CD14-positive monocyte (primary cell): ENCODE data around the gene DLGAP5. TPM values are rescaled to one million over a fixed set of nuclear protein-coding genes. Genes with fewer than 3 reads are reported as not detected.

ENCODE experiments used
- DNase-seq, 3 donors: peaks; one replicate each; pipeline ENCODE4 v3.0.0-alpha.2; 2011 to 2022
- H2AFZ ChIP-seq: 2 replicates; pipeline ENCODE4 v1.6.0; 2012; ENCODE audit warnings: mild to moderate bottlenecking, low read depth, low read length, inconsistent platforms; ENCODE audit not compliant: insufficient read depth, poor library complexity, severe bottlenecking
- H3K27ac ChIP-seq, 2 donors: 1 replicate in 1 of 2; 2 replicates in 1 of 2; pipeline ENCODE4 v1.5.1; 2012 to 2013; ENCODE audit warnings: low read length in 2 of 2, control low read depth in 1 of 2, inconsistent platforms in 1 of 2, low read depth in 1 of 2, mild to moderate bottlenecking in 1 of 2
- H3K27me3 ChIP-seq, 2 donors: one replicate each; pipeline versions ENCODE4 v1.6.0 to v1.6.1; 2011 to 2013; ENCODE audit warnings: low read length in 2 of 2; ENCODE audit not compliant: control insufficient read depth in 2 of 2, insufficient read depth in 2 of 2
- H3K36me3 ChIP-seq, 2 donors: replicated peaks in 1 of 2; 1 replicate in 1 of 2; 2 replicates in 1 of 2; pipeline versions ENCODE4 v1.5.1 to v1.6.1; 2012 to 2013; ENCODE audit warnings: low read length in 2 of 2, control low read depth in 1 of 2, inconsistent platforms in 1 of 2, mild to moderate bottlenecking in 1 of 2; ENCODE audit not compliant: insufficient read depth in 2 of 2, control insufficient read depth in 1 of 2
- H3K4me1 ChIP-seq, 2 donors: 1 replicate in 1 of 2; 2 replicates in 1 of 2; pipeline versions ENCODE4 v1.5.1 to v1.6.1; 2012 to 2013; ENCODE audit warnings: low read length in 2 of 2, control low read depth in 1 of 2, inconsistent platforms in 1 of 2, mild to moderate bottlenecking in 1 of 2, moderate library complexity in 1 of 2; ENCODE audit not compliant: insufficient read depth in 2 of 2, control insufficient read depth in 1 of 2
- H3K4me2 ChIP-seq: replicated peaks from 2 replicates; pipeline ENCODE3; 2012; ENCODE audit warnings: low read length, moderate library complexity, mild to moderate bottlenecking; ENCODE audit not compliant: poor library complexity, severe bottlenecking; ENCODE audit errors: extremely low read depth
- H3K4me3 ChIP-seq, 3 experiments: fragments of 200-600 bp in 1 of 3; sonication (generic) in 1 of 3; replicated peaks in 1 of 3; 1 replicate in 2 of 3; 2 replicates in 1 of 3; pipeline ENCODE4 v1.5.1; 2011 to 2013; ENCODE audit warnings: low read length in 3 of 3, mild to moderate bottlenecking in 3 of 3, control low read depth in 2 of 3, low read depth in 2 of 3, inconsistent platforms in 1 of 3, moderate library complexity in 1 of 3
- H3K79me2 ChIP-seq: 2 replicates; pipeline ENCODE4 v1.6.0; 2012; ENCODE audit warnings: mild to moderate bottlenecking, control low read depth, inconsistent platforms, low read length, moderate library complexity; ENCODE audit not compliant: insufficient read depth
- H3K9ac ChIP-seq: 2 replicates; pipeline ENCODE4 v1.6.0; 2017; ENCODE audit warnings: low read length, mild to moderate bottlenecking; ENCODE audit not compliant: insufficient read depth, poor library complexity, severe bottlenecking
- H3K9me3 ChIP-seq, 2 donors: replicated peaks in 1 of 2; 1 replicate in 1 of 2; 2 replicates in 1 of 2; pipeline versions ENCODE4 v1.5.1 to v1.6.1; 2012 to 2013; ENCODE audit warnings: low read length in 2 of 2, control low read depth in 1 of 2; ENCODE audit not compliant: control insufficient read depth in 1 of 2, insufficient read depth in 1 of 2
- H4K20me1 ChIP-seq: 2 replicates; pipeline ENCODE4 v1.6.0; 2012; ENCODE audit warnings: mild to moderate bottlenecking, low read length, control low read depth, moderate library complexity; ENCODE audit not compliant: insufficient read depth
- H3K27ac Mint-ChIP-seq, 7 donors: one replicate each; pipeline ENCODE4 v1.8.0; 2020; ENCODE audit warnings: mild to moderate bottlenecking in 7 of 7, mixed read lengths in 7 of 7, moderate library complexity in 6 of 7, inconsistent platforms in 2 of 7
- H3K27me3 Mint-ChIP-seq, 3 donors: one replicate each; pipeline ENCODE4 v1.8.0; 2021 to 2022; ENCODE audit warnings: low read depth in 3 of 3, mild to moderate bottlenecking in 3 of 3, mixed read lengths in 3 of 3, moderate library complexity in 3 of 3, inconsistent platforms in 1 of 3
- H3K36me3 Mint-ChIP-seq, 2 donors: one replicate each; pipeline ENCODE4 v1.8.0; 2020; ENCODE audit warnings: mixed read lengths in 2 of 2, inconsistent platforms in 1 of 2, mild to moderate bottlenecking in 1 of 2
- H3K4me1 Mint-ChIP-seq: one replicate; pipeline ENCODE4 v1.8.0; 2020; ENCODE audit warnings: mild to moderate bottlenecking, mixed read lengths
- H3K4me3 Mint-ChIP-seq, 2 donors: one replicate each; pipeline ENCODE4 v1.8.0; 2020; ENCODE audit warnings: mild to moderate bottlenecking in 2 of 2, mixed read lengths in 2 of 2, moderate library complexity in 1 of 2
- H3K9me3 Mint-ChIP-seq, 7 donors: one replicate each; pipeline ENCODE4 v1.8.0; 2020 to 2022; ENCODE audit warnings: mixed read lengths in 7 of 7, mild to moderate bottlenecking in 6 of 7, moderate library complexity in 6 of 7, inconsistent platforms in 2 of 7
- CTCF ChIP-seq: fragments of 200-600 bp; IDR thresholded peaks from one replicate; pipeline ENCODE4 v1.8.0; 2022; ENCODE audit warnings: antibody characterized with exemption, mild to moderate bottlenecking
- WGBS: methylation state at CpG from one replicate; pipeline ENCODE4 v1.1.5; 2013; ENCODE audit warnings: missing lambda C conversion rate; ENCODE audit not compliant: insufficient coverage; 5-methylcytosine and 5-hydroxymethylcytosine counted together
- intact Hi-C, 2 donors: fragments of 100-400 bp; cut with micrococcal nuclease; formaldehyde crosslinking; loops; one replicate each; pipeline versions ENCODE4 v1.15.0 to v1.15.1; 2023
- polyA plus RNA-seq, 3 donors: library from polyadenylated mRNA; depleted of rRNA in 1 of 3; unstranded in 2 of 3; stranded (reverse) in 1 of 3; fragments of 300-500 nt in 2 of 3; fragments of >200 nt in 1 of 3; fragmentation: Illumina TruSeq in 2 of 3; gene quantifications; 1 replicate in 2 of 3; 2 replicates in 1 of 3; pipeline ENCODE4 v1.2.3, GENCODE V29; 2012 to 2021

Gene DLGAP5
- polyA plus RNA-seq, 3 donors: 0.23 TPM; not detected in 2

GRCh38 chr14:55118761-55119160, 72.6 kb downstream of the DLGAP5 start:
- no peaks in the 10 kb centered on the region for H3K27me3 ChIP-seq
- WGBS: no CpG with 5 or more reads among the region's 3 CpGs
- peak overlapping the region; percentile 68 for H3K9ac ChIP-seq
- peak overlapping the region; percentile 94 to 98 for H3K27ac ChIP-seq
- peaks cover 79% of the 10 kb centered on the region for H3K4me1 Mint-ChIP-seq
- intact Hi-C loops: loop anchor here in 1 of 2 donors (1.0 kb wide), 1 partner anchor 10 kb away; no protein-coding TSS in a partner anchor
- peaks cover 0 to 6% (median 2%) of the 10 kb centered on the region in 3 donors for H3K27me3 Mint-ChIP-seq
- H3K9me3 Mint-ChIP-seq: peaks cover 0 to 6% (median 2%) of the 10 kb centered on the region in 7 donors
- H3K4me3 Mint-ChIP-seq: no peak overlapping the region
- no peaks in the 10 kb centered on the region for H4K20me1 ChIP-seq
- H2AFZ ChIP-seq: peak overlapping the region; percentile 50
- H3K79me2 ChIP-seq: no peaks in the 10 kb centered on the region
- H3K4me2 ChIP-seq: peak overlapping the region; percentile 40
- peaks cover 0 to 8% of the 10 kb centered on the region in 2 donors for H3K36me3 Mint-ChIP-seq
- no peak for DNase-seq
- no peaks in the 10 kb centered on the region for H3K9me3 ChIP-seq
- no peak for TF ChIP-seq CTCF
- peak overlapping the region in 1 of 3 experiments; percentile 31 for H3K4me3 ChIP-seq
- H3K27ac Mint-ChIP-seq: peak overlapping the region; percentile 95 to 99 (median 97)
- peaks cover 83 to 85% of the 10 kb centered on the region in 2 donors for H3K4me1 ChIP-seq
- no peaks in the 10 kb centered on the region for H3K36me3 ChIP-seq

DNA sequence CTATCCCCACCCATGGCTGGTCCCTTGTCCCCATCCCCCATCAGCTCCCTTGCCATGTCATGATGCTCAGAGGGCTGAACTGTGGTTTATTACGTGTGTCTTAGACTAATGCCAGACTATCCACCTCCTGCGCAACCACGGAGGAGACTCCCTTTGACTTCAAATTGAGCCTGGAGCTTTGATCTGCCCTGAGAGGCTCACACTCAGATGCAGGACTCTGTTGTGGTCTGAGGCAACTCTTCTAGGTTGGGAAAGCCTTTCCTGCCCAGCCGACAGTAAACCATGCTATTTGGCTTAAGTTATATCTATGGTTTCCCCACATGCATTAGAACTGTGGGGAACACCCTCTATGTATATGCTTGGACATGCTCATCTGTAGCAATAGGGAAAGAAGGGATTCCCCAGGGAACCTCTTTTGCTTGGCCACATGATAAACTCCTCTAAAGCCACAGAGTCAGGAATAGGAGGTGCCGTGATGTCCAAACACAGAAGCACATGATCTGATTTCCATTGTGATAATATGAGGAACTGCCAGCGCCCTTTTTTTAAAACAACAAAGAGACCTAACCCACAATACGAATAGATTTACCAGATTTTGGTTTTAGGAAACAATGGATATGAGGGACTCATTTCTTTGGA, 73.5 kb downstream of the DLGAP5 start:
- WGBS: 0% methylated on average over 1 of the region's 7 CpGs
- intact Hi-C loops: loop anchor here in 1 of 2 donors (1.0 kb wide), 1 partner anchor 10 kb away; no protein-coding TSS in a partner anchor
- H3K4me2 ChIP-seq: peak overlapping the region; percentile 40
- Mint-ChIP-seq H3K4me1 (peaks cover 71% of the 10 kb centered on the region), H3K9me3 (peaks cover 0 to 6% (median 2%) of the 10 kb centered on the region in 7 donors), H3K36me3 (peaks cover 0 to 8% of the 10 kb centered on the region in 2 donors), H3K27me3 (peaks cover 0 to 9% (median 0%) of the 10 kb centered on the region in 3 donors), H3K4me3 (peak overlapping the region in 1 of 2 donors; percentile 39), H3K27ac (peak overlapping the region; percentile 95 to 99 (median 97))
- no peak for TF ChIP-seq CTCF
- no peaks in the 10 kb centered on the region for H3K79me2 ChIP-seq
- H3K9ac ChIP-seq: peak overlapping the region; percentile 68
- no peaks in the 10 kb centered on the region for H4K20me1 ChIP-seq
- peak overlapping the region; percentile 94 to 98 for H3K27ac ChIP-seq
- no peaks in the 10 kb centered on the region for H3K36me3 ChIP-seq
- H3K9me3 ChIP-seq: no peaks in the 10 kb centered on the region
- peak overlapping the region in 1 of 3 experiments; percentile 31 for H3K4me3 ChIP-seq
- no peaks in the 10 kb centered on the region for H3K27me3 ChIP-seq
- H2AFZ ChIP-seq: peak overlapping the region; percentile 50
- DNase-seq: peak; percentile 92 to 98 (median 95)
- peaks cover 75 to 77% of the 10 kb centered on the region in 2 donors for H3K4me1 ChIP-seq
